ENCODE results near the gene CSTF1.

CSTF1 gene

DNA sequence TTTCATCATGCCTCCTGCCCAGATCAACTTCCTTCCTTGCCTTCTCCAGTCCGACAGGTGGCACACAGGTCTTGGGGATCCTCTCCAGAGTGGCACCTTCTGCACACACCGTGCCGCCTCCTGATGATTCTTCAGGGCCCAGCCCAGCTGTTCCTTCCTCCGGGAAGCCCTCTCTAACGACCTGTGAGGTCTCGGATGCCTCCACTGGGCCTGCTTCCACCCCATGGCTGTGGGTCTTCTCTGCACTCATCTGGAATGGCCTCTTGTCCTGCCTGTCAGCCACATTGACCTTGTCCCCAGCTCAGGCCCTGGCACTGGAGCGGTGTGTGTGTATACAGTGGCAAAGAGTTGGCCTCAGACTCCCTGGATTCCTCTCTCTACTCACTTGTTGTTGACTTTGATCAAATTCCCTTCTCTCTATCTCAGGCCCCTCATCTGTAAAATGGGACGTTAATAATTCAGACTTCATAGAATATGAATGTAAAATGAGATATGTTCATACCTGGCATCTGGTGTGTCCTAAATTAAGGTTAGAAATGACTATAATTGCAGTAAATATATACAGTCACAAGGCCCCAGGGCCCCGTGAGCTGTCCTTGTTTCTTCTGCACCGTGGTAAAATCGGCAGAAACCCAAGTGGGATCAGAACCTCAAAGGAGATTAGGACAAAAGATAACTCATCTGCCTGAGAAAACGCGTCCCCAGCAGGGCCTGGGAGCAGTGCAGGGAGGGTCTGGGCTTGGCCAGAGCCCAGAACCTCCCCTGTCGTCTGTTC lies 32.1 kb upstream of the CSTF1 start:
- DNase-seq (ENCODE audit: low spot score) = no peak
- TF ChIP-seq, protein P1, sequence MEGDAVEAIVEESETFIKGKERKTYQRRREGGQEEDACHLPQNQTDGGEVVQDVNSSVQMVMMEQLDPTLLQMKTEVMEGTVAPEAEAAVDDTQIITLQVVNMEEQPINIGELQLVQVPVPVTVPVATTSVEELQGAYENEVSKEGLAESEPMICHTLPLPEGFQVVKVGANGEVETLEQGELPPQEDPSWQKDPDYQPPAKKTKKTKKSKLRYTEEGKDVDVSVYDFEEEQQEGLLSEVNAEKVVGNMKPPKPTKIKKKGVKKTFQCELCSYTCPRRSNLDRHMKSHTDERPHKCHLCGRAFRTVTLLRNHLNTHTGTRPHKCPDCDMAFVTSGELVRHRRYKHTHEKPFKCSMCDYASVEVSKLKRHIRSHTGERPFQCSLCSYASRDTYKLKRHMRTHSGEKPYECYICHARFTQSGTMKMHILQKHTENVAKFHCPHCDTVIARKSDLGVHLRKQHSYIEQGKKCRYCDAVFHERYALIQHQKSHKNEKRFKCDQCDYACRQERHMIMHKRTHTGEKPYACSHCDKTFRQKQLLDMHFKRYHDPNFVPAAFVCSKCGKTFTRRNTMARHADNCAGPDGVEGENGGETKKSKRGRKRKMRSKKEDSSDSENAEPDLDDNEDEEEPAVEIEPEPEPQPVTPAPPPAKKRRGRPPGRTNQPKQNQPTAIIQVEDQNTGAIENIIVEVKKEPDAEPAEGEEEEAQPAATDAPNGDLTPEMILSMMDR (IDR thresholded peaks at IDR 0.05; ENCODE audit: extremely low read depth, missing control alignments) = no peak

DNA sequence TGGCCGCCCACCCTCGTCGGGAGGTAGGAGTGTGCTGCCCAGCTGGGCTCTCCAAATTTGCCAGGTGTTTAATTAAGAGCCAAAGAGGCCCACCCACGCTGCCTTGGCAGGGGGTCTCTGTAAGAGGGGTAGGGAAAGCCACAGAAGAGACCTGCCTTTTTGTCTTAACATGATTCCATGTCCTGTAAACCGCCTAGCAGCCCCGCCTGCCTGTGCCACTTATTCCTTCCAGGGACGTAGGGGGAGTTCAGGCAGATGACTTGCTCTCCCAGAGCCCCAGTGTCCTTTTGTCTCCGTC lies 31.6 kb upstream of the CSTF1 start:
- TF ChIP-seq, protein P1 (IDR thresholded peaks at IDR 0.05; ENCODE audit: extremely low read depth, missing control alignments) = no peak
- DNase-seq (ENCODE audit: low spot score) = no peak

DNA sequence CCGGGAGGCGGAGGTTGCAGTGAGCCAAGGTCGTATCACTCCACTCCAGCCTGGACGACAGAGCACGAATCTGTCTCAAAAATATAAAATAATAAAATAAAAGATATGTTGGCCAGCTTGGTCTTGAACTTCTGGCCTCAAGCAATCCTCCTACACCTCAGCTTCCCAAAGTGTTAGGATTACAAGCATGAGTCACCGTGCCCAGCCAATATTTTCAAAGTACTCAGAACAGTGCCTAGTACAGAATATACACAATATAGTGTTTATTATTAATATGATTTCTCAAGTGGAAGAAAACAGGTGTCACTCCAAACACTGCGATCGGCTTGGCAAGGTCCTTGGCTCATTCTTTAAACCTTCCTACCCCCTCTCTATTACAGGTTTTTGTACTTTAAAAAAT lies 30.5 kb upstream of the CSTF1 start:
- no peak for DNase-seq (ENCODE audit: low spot score)
- TF ChIP-seq, protein P1 (IDR thresholded peaks at IDR 0.05; ENCODE audit: extremely low read depth, missing control alignments) = no peak

DNA sequence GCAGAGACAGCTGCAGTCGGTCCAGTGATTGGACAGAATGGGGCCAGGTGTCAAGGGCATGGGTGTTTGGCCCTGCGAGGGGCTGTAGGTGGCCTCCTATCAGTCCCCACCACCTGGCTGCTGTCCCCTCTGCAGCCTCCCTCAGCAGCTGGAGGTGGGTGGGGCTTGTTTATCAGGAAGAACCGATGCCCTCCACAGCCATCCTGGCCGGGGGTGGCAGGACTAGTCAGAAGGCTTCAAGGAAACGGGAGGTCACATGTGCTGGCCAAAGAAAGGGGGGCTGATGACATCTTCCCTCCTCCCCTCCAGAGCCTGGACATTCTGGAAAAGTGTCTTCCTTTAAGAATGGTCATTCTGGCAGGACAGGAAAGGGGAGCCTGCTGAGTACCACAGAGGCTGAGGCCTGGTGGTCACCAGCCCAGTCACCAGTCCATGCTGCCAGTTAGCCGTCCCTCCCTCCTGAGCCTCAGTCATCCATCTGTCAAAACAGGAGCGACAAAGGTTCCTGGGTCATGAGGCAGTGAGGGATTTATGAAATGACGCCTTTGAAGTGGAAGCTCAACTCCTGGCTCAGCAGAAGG lies 29.5 kb upstream of the CSTF1 start:
- TF ChIP-seq, protein P1 (IDR thresholded peaks at IDR 0.05; ENCODE audit: extremely low read depth, missing control alignments) = no peak
- DNase-seq (ENCODE audit: low spot score) = no peak

DNA sequence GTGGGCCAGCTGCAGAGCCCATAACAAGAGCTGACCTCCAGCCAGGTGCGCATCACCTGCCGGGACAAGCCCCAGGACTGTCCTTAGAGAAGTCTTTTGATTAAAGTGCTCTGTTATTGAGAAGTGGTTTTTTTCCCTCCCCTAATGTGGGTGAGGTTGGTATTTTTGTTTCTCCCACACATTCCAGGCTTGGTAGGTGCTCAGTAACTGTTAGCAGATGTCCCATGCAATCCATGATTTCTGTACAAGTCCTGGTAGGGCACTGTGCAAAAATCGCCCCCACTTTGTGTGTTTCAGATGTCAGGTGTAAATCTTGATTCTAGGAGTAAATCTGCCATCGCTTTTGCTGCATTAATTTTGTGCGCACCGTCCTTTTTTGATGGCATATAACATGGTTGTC lies 29.0 kb upstream of the CSTF1 start:
- TF ChIP-seq, protein P1 (IDR thresholded peaks at IDR 0.05; ENCODE audit: extremely low read depth, missing control alignments) = no peak
- no peak for DNase-seq (ENCODE audit: low spot score)

DNA sequence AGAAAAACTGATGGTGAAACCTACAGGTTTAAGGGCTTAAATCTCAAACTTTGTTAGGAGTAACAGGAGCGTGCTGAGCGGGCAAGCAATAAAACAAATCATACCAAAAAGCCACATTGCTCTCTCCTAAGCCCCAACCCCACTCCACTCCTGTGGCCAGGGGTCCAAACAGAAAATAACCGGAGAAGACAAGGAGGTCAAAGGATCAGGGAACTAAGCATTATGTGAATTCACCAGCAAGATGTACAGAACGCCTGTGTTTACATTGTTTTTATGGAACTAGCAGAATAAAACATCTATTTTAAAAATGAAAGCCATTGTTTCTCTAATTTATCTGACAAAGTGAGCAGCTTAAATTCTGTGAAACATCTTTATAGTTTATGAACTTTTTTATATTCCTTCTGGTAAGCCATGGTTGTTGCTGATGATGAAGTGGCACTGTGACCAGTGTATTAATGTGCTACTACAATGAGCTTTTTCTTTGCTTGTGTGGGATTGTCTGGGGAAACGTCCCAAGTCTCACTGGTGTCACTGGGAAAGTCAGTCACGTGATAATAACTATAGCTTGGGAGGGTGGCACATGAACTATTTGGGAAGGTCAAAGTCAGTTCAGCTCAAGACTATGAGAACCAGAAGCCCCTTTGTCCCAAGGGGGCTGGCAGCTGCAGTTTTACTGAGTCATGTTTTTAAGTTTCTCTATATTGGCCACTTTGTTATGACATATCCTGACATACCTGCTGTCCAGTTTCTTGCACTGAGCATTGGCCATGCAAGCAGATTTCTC lies 23.9 kb upstream of the CSTF1 start:
- no peak for DNase-seq (ENCODE audit: low spot score)
- TF ChIP-seq, protein P1 (IDR thresholded peaks at IDR 0.05; ENCODE audit: extremely low read depth, missing control alignments) = no peak

DNA sequence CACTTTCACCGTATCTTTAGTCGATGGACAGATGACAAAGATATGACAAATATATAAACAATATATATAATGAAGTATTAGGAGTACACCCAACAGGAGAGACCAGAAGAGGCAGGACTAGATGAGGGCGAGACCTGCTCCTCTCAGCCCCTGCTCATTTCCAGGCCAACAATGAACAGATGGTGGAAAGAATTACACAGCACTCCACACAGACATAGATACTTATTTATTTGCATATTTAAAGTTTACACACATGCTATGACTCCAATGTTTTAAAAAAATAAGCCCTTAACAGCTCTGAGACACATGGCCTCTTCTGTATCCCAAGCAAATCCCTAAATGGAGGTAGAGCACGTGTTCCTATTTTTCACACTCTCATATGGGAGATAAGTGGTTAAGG lies 23.3 kb upstream of the CSTF1 start:
- TF ChIP-seq, protein P1 (IDR thresholded peaks at IDR 0.05; ENCODE audit: extremely low read depth, missing control alignments) = no peak
- DNase-seq (ENCODE audit: low spot score) = no peak
